GM19043 (cell line): Measurements from ENCODE around the gene RABIF.
"Not testable (repeated sequence)": the region's sequence is repeated elsewhere in the genome, so short reads cannot be mapped to it uniquely, and the experiment has no call there.

Source experiments
- ATAC-seq: cut with Tn5 transposase; IDR thresholded peaks from one replicate; pipeline ENCODE4 v1.9.1; 2021; ENCODE audit warnings: low read depth; ENCODE audit not compliant: unreplicated experiment

RABIF gene

GRCh38 chr1:202836623-202837403 lies 52.1 kb downstream of the RABIF start:
- no peak for ATAC-seq

DNA sequence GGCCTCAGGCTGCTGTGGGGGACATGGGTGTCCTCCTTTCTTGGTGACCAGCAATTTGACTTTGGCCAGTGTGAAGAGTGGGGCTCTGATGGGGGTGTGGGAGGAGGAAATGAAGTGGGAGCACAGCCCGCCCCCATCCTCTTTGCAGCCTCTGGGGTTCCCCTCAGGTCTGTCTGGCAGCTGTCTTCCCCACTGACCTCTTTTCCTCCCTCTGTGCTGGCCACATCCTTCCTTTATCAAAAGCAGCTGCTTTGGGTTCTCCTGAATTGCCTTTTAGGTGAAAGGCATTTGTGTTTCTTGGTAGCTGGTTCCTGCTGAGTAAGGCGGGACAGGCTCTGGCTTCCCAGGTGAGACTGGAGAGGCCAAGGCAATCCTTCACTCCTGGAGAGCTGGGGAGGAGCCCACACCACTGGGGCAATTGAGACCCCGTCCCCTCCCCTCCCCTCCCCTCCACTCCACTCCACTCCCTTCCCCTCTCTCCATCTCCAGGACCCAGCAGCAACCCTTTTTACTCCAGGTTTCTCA lies 53.3 kb downstream of the RABIF start:
- no peak for ATAC-seq

DNA sequence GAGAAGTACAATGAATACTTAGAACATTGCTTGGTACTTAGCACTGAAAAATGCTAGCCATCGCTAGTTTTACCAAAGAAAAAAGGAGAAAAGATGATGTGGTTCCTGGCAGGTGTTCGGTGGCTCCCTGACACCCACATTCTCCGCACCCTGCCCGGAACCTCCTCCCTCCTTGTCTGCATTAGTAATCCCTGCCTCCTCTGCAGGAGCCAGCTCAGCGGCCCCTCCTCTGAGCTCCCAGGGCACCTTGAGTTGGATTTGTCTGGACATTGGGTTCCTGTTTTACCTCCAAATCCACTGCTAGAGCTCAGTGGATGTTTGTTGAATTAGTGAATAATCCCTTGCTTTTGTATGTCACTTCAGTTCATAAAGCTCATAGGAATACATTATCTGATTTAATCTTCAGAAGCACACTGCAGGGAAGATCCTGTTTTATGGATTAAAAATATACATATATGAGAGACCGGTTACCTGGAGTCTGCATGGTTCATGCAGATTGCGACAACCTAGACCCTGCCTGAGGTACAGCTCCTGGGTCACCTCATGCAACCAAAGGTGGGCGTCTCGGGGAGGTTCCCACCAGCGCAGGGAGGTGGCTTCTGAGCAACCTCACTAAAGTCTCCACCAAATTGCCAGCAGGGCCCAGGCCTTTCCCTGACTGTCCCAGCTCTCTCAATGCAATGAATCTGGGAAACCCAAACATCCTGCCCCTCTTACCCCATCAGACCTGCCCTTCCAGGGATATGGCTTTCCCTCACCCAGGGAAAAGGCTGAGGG lies 54.0 kb downstream of the RABIF start:
- ATAC-seq = no peak

DNA sequence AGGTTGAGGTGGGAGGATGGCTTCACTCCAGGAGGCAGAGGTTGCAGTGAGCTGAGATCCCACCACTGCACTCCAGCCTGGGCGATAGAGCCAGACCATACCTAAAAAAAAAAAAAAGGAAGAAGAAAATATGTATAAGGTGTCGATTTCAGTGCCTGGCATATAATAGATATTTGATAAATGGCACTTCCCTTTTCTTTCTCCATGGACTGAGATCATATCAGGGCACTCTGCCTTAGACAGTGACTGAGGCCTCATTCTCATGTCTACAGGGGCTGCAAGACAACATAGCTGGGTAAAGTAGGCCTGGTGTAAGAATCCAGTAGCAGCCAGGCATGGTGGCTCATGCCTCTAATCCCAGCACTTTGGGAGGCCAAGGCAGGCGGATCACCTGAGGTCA lies 57.0 kb downstream of the RABIF start:
- no peak for ATAC-seq

GRCh38 chr1:202829223-202829622 lies 59.7 kb downstream of the RABIF start:
- not testable (repeated sequence) for ATAC-seq
